OCI-LY3 (cell line): ENCODE results near the gene REC114.

Source experiments
- H2AFZ ChIP-seq: fragments of 200-600, 300-600 bp; shearing (Covaris generic); 2 replicates; pipeline ENCODE4 v1.6.0; 2014; ENCODE audit warnings: antibody characterized with exemption, low read depth, low read length
- H3K27ac ChIP-seq: fragments of 200-600, 300-600 bp; sonication (generic); 2 replicates; pipeline ENCODE4 v1.5.1; 2014; ENCODE audit warnings: mild to moderate bottlenecking, low read length, moderate library complexity, mixed read lengths
- H3K27me3 ChIP-seq: fragments of 200-600, 300-600 bp; sonication (generic); 2 replicates; pipeline ENCODE4 v1.6.1; 2014; ENCODE audit warnings: low read depth, low read length, mixed read lengths
- H3K36me3 ChIP-seq: fragments of 200-600, 300-600 bp; sonication (generic); replicated peaks from 2 replicates; pipeline ENCODE3; 2014; ENCODE audit warnings: low read depth, low read length, mixed read lengths
- H3K4me1 ChIP-seq: fragments of 300-600, 200-600 bp; sonication (generic); 2 replicates; pipeline ENCODE4 v1.6.1; 2014; ENCODE audit warnings: low read length, mixed read lengths
- H3K4me2 ChIP-seq: fragments of 200-600, 300-600 bp; sonication (generic); 2 replicates; pipeline ENCODE4 v1.6.1; 2014; ENCODE audit warnings: low read length, mixed read lengths
- H3K4me3 ChIP-seq: fragments of 300-600, 200-600 bp; sonication (generic); 2 replicates; pipeline ENCODE4 v1.5.1; 2014; ENCODE audit warnings: antibody characterized with exemption, mild to moderate bottlenecking, low read length, moderate library complexity
- H3K79me2 ChIP-seq: fragments of 300-600, 200-600 bp; shearing (Covaris generic); 2 replicates; pipeline ENCODE4 v1.6.1; 2014; ENCODE audit warnings: mild to moderate bottlenecking, low read length, mixed read lengths
- H3K9ac ChIP-seq: fragments of 300-600, 200-600 bp; shearing (Covaris generic); 2 replicates; pipeline ENCODE4 v1.6.0; 2014; ENCODE audit warnings: mild to moderate bottlenecking, low read length, moderate library complexity
- H3K9me3 ChIP-seq: fragments of 200-600, 300-600 bp; shearing (Covaris generic); 2 replicates; pipeline ENCODE4 v1.6.1; 2014; ENCODE audit warnings: low read length, mixed read lengths; ENCODE audit not compliant: insufficient read depth
- H4K20me1 ChIP-seq: fragments of 200-600, 300-600 bp; sonication (generic); 2 replicates; pipeline ENCODE4 v1.6.1; 2016; ENCODE audit warnings: low read length, mixed read lengths; ENCODE audit not compliant: insufficient read depth
- CTCF ChIP-seq: fragments of 200-600, 300-600 bp; sonication (generic); IDR thresholded peaks from 2 replicates; pipeline ENCODE4 v1.5.1; 2014; ENCODE audit warnings: antibody characterized with exemption, low read length, low read depth
- EZH2phosphoT487 ChIP-seq: fragments of 200-600 bp; shearing (Covaris generic); IDR thresholded peaks from 2 replicates; pipeline ENCODE4 v1.6.1; 2018; ENCODE audit warnings: antibody characterized with exemption, mixed run types, low read depth

REC114 gene

GRCh38 chr15:73522011-73522410 lies 79.0 kb downstream of the REC114 start:
- no peak overlapping the region for H3K9ac ChIP-seq
- H4K20me1 ChIP-seq, result no peaks in the 10 kb centered on the region
- H3K36me3 ChIP-seq, result no peaks in the 10 kb centered on the region
- H2AFZ ChIP-seq, result no peak overlapping the region
- H3K4me2 ChIP-seq, result no peak overlapping the region
- no peaks in the 10 kb centered on the region for H3K79me2 ChIP-seq
- H3K4me3 ChIP-seq, result no peak overlapping the region
- no peaks in the 10 kb centered on the region for H3K9me3 ChIP-seq
- H3K4me1 ChIP-seq, result no peaks in the 10 kb centered on the region
- no peak for TF ChIP-seq CTCF
- TF ChIP-seq EZH2phosphoT487, result no peak
- H3K27ac ChIP-seq, result no peak overlapping the region
- no peaks in the 10 kb centered on the region for H3K27me3 ChIP-seq

GRCh38 chr15:73524919-73525318 lies 82.0 kb downstream of the REC114 start:
- H3K27me3 ChIP-seq, result no peaks in the 10 kb centered on the region
- H4K20me1 ChIP-seq, result no peaks in the 10 kb centered on the region
- H3K9me3 ChIP-seq, result no peaks in the 10 kb centered on the region
- TF ChIP-seq EZH2phosphoT487, result no peak
- TF ChIP-seq CTCF, result no peak
- no peaks in the 10 kb centered on the region for H3K36me3 ChIP-seq
- H3K27ac ChIP-seq, result no peak overlapping the region
- H3K4me3 ChIP-seq, result no peak overlapping the region
- H3K9ac ChIP-seq, result no peak overlapping the region
- H3K4me2 ChIP-seq, result no peak overlapping the region
- no peaks in the 10 kb centered on the region for H3K4me1 ChIP-seq
- H2AFZ ChIP-seq, result no peak overlapping the region
- no peaks in the 10 kb centered on the region for H3K79me2 ChIP-seq

- TF ChIP-seq CTCF (no peak), EZH2phosphoT487 (no peak)
- Histone ChIP-seq H3K4me1 (no peaks in the 10 kb centered on the region), H4K20me1 (no peaks in the 10 kb centered on the region), H3K27me3 (no peaks in the 10 kb centered on the region), H3K9me3 (no peaks in the 10 kb centered on the region), H3K36me3 (no peaks in the 10 kb centered on the region), H3K9ac (no peak overlapping the region), H3K27ac (no peak overlapping the region), H3K4me2 (no peak overlapping the region), H2AFZ (no peak overlapping the region), H3K4me3 (no peak overlapping the region), H3K79me2 (no peaks in the 10 kb centered on the region)
Observed at GRCh38 chr15:73527598-73527997, 84.6 kb downstream of the REC114 start.

GRCh38 chr15:73530649-73531048 lies 87.7 kb downstream of the REC114 start:
- H2AFZ ChIP-seq, result no peak overlapping the region
- H4K20me1 ChIP-seq, result no peaks in the 10 kb centered on the region
- H3K27me3 ChIP-seq, result no peaks in the 10 kb centered on the region
- no peaks in the 10 kb centered on the region for H3K36me3 ChIP-seq
- no peaks in the 10 kb centered on the region for H3K9me3 ChIP-seq
- H3K4me3 ChIP-seq, result no peak overlapping the region
- H3K4me2 ChIP-seq, result no peak overlapping the region
- no peak for TF ChIP-seq EZH2phosphoT487
- TF ChIP-seq CTCF, result no peak
- H3K9ac ChIP-seq, result no peak overlapping the region
- H3K27ac ChIP-seq, result no peak overlapping the region
- no peaks in the 10 kb centered on the region for H3K4me1 ChIP-seq
- no peaks in the 10 kb centered on the region for H3K79me2 ChIP-seq
